ENCODE data around the gene GON4L. TPM values are rescaled to one million over a fixed set of nuclear protein-coding genes. Genes with fewer than 3 reads are reported as not detected.

Gene GON4L
- total RNA-seq, 1 donor: 39.4 TPM

- Histone ChIP-seq H3K27ac (ENCODE audit: low read depth, low read length) (peak overlapping the region; percentile 14), H3K27me3 (ENCODE audit: insufficient read depth, low read length) (no peaks in the 10 kb centered on the region), H3K79me2 (ENCODE audit: insufficient read depth, low read length) (peaks cover 1% of the 10 kb centered on the region), H2AFZ (ENCODE audit: low read length) (no peak overlapping the region), H3K36me3 (ENCODE audit: insufficient read depth, low read length) (peaks cover 71% of the 10 kb centered on the region), H3K4me2 (ENCODE audit: insufficient read depth, low read length) (no peak overlapping the region), H3K9me3 (ENCODE audit: low read depth, low read length) (no peaks in the 10 kb centered on the region), H4K20me1 (ENCODE audit: insufficient read depth, low read length) (no peaks in the 10 kb centered on the region), H3K4me3 (ENCODE audit: insufficient read depth, low read length) (no peak overlapping the region), H3K4me1 (ENCODE audit: insufficient read depth, low read length) (no peaks in the 10 kb centered on the region)
- TF ChIP-seq CTCF (IDR thresholded peaks at IDR 0.05; ENCODE audit: extremely low read depth, low read depth, low read length): no peak
- peak; percentile 2 for DNase-seq (ENCODE audit: insufficient read length, low spot score, missing footprints)
Measured at GRCh38 chr1:155816351-155816750, 40.7 kb downstream of the GON4L start.

- no peaks in the 10 kb centered on the region for H3K9me3 ChIP-seq (ENCODE audit: low read depth, low read length)
- H3K36me3 ChIP-seq (ENCODE audit: insufficient read depth, low read length): peaks cover 59% of the 10 kb centered on the region
- no peak overlapping the region for H3K4me2 ChIP-seq (ENCODE audit: insufficient read depth, low read length)
- H3K4me3 ChIP-seq (ENCODE audit: insufficient read depth, low read length): no peak overlapping the region
- no peak overlapping the region for H2AFZ ChIP-seq (ENCODE audit: low read length)
- H4K20me1 ChIP-seq (ENCODE audit: insufficient read depth, low read length): no peaks in the 10 kb centered on the region
- H3K27ac ChIP-seq (ENCODE audit: low read depth, low read length): no peak overlapping the region
- DNase-seq (ENCODE audit: insufficient read length, low spot score, missing footprints): peak; percentile 2
- no peaks in the 10 kb centered on the region for H3K4me1 ChIP-seq (ENCODE audit: insufficient read depth, low read length)
- no peaks in the 10 kb centered on the region for H3K27me3 ChIP-seq (ENCODE audit: insufficient read depth, low read length)
- H3K79me2 ChIP-seq (ENCODE audit: insufficient read depth, low read length): no peaks in the 10 kb centered on the region
- no peak for TF ChIP-seq CTCF (IDR thresholded peaks at IDR 0.05; ENCODE audit: extremely low read depth, low read depth, low read length)
Measured at GRCh38 chr1:155813672-155814071, 43.3 kb downstream of the GON4L start.

GRCh38 chr1:155812878-155813277 lies 44.1 kb downstream of the GON4L start:
- Histone ChIP-seq H3K27ac (ENCODE audit: low read depth, low read length) (no peak overlapping the region), H3K4me2 (ENCODE audit: insufficient read depth, low read length) (no peak overlapping the region), H3K27me3 (ENCODE audit: insufficient read depth, low read length) (no peaks in the 10 kb centered on the region), H3K9me3 (ENCODE audit: low read depth, low read length) (no peaks in the 10 kb centered on the region), H2AFZ (ENCODE audit: low read length) (no peak overlapping the region), H3K4me1 (ENCODE audit: insufficient read depth, low read length) (no peaks in the 10 kb centered on the region), H3K4me3 (ENCODE audit: insufficient read depth, low read length) (no peak overlapping the region), H3K36me3 (ENCODE audit: insufficient read depth, low read length) (peaks cover 57% of the 10 kb centered on the region), H4K20me1 (ENCODE audit: insufficient read depth, low read length) (no peaks in the 10 kb centered on the region), H3K79me2 (ENCODE audit: insufficient read depth, low read length) (no peaks in the 10 kb centered on the region)
- no peak for DNase-seq (ENCODE audit: insufficient read length, low spot score, missing footprints)
- no peak for TF ChIP-seq CTCF (IDR thresholded peaks at IDR 0.05; ENCODE audit: extremely low read depth, low read depth, low read length)

- no peaks in the 10 kb centered on the region for H3K9me3 ChIP-seq (ENCODE audit: low read depth, low read length)
- TF ChIP-seq CTCF (IDR thresholded peaks at IDR 0.05; ENCODE audit: extremely low read depth, low read depth, low read length): no peak
- DNase-seq (ENCODE audit: insufficient read length, low spot score, missing footprints): no peak
- H3K4me2 ChIP-seq (ENCODE audit: insufficient read depth, low read length): no peak overlapping the region
- H3K27me3 ChIP-seq (ENCODE audit: insufficient read depth, low read length): no peaks in the 10 kb centered on the region
- no peaks in the 10 kb centered on the region for H3K79me2 ChIP-seq (ENCODE audit: insufficient read depth, low read length)
- no peaks in the 10 kb centered on the region for H4K20me1 ChIP-seq (ENCODE audit: insufficient read depth, low read length)
- H3K4me1 ChIP-seq (ENCODE audit: insufficient read depth, low read length): no peaks in the 10 kb centered on the region
- no peak overlapping the region for H3K27ac ChIP-seq (ENCODE audit: low read depth, low read length)
- H3K36me3 ChIP-seq (ENCODE audit: insufficient read depth, low read length): peaks cover 57% of the 10 kb centered on the region
- no peak overlapping the region for H2AFZ ChIP-seq (ENCODE audit: low read length)
- no peak overlapping the region for H3K4me3 ChIP-seq (ENCODE audit: insufficient read depth, low read length)
Measured at GRCh38 chr1:155809088-155809487, 47.9 kb downstream of the GON4L start.

Data from osteoblast (primary cell).